Measurements from ENCODE around the gene PHLPP1.

Gene PHLPP1

DNA sequence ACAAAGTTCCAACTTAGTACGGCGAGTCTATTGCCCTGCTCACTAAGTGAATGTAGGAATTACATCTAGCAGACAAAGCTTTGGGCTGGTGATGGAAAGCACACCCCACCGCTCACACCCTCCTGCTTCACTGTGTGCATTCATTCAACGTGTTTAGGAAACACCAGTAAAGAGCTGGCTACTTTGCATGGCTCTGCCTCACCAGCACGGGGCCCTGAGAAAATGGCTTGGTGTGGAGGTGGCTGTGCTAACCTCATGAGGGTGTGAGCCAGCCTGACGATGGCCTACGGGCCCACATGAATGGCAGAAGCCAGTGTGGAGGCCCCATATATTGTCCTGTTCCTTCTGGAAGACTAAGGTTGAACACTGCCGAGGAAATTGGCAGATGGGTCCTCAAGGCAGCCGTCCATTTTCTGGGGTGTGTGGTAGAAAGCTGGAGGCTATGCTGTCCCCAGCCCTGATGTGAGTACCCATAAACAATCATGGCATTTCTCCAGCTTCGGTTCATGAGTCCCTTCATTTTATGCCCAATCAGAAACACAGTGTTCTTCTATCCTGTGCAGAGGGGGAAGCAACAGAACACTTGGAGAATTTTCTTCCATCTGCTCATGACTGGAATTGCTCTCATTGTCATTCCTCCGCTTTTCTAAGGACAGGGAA lies 269.4 kb downstream of the PHLPP1 start:
- Histone ChIP-seq H3K9me3 (ENCODE audit: severe bottlenecking) (no peaks in the 10 kb centered on the region), H3K27ac (ENCODE audit: poor library complexity, severe bottlenecking) (no peak overlapping the region), H3K4me3 (ENCODE audit: severe bottlenecking) (no peak overlapping the region), H3K27me3 (ENCODE audit: insufficient read depth, poor library complexity, severe bottlenecking) (no peaks in the 10 kb centered on the region), H3K36me3 (ENCODE audit: low read depth) (peaks cover under 1% of the 10 kb centered on the region), H3K4me1 (ENCODE audit: insufficient read depth, poor library complexity, severe bottlenecking) (no peaks in the 10 kb centered on the region)
- DNase-seq (ENCODE audit: low spot score) (no peak), ATAC-seq (ENCODE audit: low read depth) (no peak)
- TF ChIP-seq, protein P1, sequence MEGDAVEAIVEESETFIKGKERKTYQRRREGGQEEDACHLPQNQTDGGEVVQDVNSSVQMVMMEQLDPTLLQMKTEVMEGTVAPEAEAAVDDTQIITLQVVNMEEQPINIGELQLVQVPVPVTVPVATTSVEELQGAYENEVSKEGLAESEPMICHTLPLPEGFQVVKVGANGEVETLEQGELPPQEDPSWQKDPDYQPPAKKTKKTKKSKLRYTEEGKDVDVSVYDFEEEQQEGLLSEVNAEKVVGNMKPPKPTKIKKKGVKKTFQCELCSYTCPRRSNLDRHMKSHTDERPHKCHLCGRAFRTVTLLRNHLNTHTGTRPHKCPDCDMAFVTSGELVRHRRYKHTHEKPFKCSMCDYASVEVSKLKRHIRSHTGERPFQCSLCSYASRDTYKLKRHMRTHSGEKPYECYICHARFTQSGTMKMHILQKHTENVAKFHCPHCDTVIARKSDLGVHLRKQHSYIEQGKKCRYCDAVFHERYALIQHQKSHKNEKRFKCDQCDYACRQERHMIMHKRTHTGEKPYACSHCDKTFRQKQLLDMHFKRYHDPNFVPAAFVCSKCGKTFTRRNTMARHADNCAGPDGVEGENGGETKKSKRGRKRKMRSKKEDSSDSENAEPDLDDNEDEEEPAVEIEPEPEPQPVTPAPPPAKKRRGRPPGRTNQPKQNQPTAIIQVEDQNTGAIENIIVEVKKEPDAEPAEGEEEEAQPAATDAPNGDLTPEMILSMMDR (IDR thresholded peaks at IDR 0.05; ENCODE audit: poor library complexity, severe bottlenecking): no peak

DNA sequence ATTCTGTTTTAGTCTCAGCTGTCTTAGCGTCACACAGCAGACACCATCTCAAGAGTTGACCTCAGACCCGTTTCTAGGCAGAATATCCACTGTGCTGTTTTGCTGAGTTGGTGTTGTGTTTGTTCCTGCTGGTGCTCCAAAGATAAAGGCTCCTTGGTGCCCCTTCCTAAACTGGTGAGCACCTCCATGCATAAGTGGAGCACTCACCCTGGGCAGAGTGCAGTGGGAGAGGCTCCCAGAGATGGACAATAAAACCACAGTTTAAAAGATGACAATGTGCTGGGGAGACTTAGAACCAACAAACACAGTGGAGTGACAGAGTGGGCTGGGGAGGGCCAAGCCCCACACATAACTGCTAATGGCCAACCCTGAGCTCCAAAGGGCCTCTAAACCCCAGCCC lies 271.1 kb downstream of the PHLPP1 start:
- Histone ChIP-seq H3K9me3 (ENCODE audit: severe bottlenecking) (no peaks in the 10 kb centered on the region), H3K36me3 (ENCODE audit: low read depth) (no peaks in the 10 kb centered on the region), H3K27ac (ENCODE audit: poor library complexity, severe bottlenecking) (no peak overlapping the region), H3K4me3 (ENCODE audit: severe bottlenecking) (no peak overlapping the region), H3K4me1 (ENCODE audit: insufficient read depth, poor library complexity, severe bottlenecking) (no peaks in the 10 kb centered on the region), H3K27me3 (ENCODE audit: insufficient read depth, poor library complexity, severe bottlenecking) (no peaks in the 10 kb centered on the region)
- ATAC-seq (ENCODE audit: low read depth) (no peak), DNase-seq (ENCODE audit: low spot score) (no peak)
- TF ChIP-seq, protein P1 (IDR thresholded peaks at IDR 0.05; ENCODE audit: poor library complexity, severe bottlenecking): no peak

DNA sequence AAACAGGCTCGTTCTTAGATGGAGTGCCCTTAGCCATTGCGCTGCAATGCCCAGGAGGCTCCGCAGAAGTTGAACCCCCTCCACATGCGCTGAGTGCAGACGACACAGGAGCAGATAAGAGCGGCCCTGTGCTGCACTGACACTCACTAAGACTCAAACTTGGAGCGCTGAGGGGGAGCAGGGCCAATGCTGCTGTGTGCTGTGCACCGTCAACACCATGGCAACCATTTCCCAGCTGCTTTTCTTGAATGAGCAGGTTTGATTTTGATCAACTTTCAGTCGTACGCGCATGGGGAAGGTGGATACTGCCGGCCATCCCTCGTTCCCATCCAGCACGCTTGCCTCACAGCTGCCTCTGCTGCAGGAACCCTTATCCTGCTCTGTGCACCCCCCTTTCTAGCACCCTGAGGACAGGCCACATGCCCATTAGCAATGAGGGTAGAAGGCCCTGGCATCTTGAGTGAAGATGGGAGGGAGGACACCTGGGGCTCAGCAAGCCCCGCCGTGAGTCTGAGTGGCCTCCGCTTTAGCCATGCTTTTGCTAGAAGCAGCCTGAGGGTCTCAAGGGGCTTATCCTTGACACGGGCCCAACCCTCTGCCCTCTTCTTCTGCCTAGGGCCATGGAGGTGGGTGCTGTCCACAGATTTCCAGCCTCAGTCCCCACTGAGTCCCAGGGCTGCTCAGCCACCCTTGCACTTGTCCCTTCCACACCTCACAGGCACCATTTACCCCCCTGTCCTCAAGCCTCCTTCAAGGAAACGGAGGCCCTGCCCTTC lies 271.9 kb downstream of the PHLPP1 start:
- TF ChIP-seq, protein P1 (IDR thresholded peaks at IDR 0.05; ENCODE audit: poor library complexity, severe bottlenecking): no peak
- Histone ChIP-seq H3K4me3 (ENCODE audit: severe bottlenecking) (no peak overlapping the region), H3K27me3 (ENCODE audit: insufficient read depth, poor library complexity, severe bottlenecking) (no peaks in the 10 kb centered on the region), H3K9me3 (ENCODE audit: severe bottlenecking) (no peaks in the 10 kb centered on the region), H3K4me1 (ENCODE audit: insufficient read depth, poor library complexity, severe bottlenecking) (no peaks in the 10 kb centered on the region), H3K36me3 (ENCODE audit: low read depth) (no peaks in the 10 kb centered on the region), H3K27ac (ENCODE audit: poor library complexity, severe bottlenecking) (no peak overlapping the region)
- DNase-seq (ENCODE audit: low spot score) (no peak), ATAC-seq (ENCODE audit: low read depth) (peak; percentile 12; the same call in 1 of the 3 replicates)

DNA sequence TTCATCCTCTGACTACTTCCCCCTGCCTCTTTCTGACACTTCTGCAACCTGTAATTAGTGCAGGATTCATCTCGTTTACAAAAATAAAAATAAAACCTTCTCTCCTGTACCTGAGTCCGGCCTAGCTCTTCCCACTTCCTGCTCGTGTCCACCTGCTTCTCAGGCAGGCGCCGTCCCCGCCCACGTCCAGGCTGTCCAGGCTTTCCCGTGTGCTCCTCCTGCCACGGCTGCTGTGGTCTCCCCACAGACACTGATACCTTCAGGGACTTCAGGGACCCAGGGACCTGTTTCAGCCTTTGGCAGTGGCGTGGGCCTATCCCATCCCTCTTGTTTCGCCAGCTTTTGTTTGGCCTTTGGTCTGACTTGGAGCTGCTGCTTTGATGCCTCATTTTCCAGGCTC lies 272.5 kb downstream of the PHLPP1 start:
- no peak overlapping the region for H3K27ac ChIP-seq (ENCODE audit: poor library complexity, severe bottlenecking)
- no peaks in the 10 kb centered on the region for H3K9me3 ChIP-seq (ENCODE audit: severe bottlenecking)
- no peaks in the 10 kb centered on the region for H3K4me1 ChIP-seq (ENCODE audit: insufficient read depth, poor library complexity, severe bottlenecking)
- no peak for DNase-seq (ENCODE audit: low spot score)
- H3K27me3 ChIP-seq (ENCODE audit: insufficient read depth, poor library complexity, severe bottlenecking): no peaks in the 10 kb centered on the region
- H3K4me3 ChIP-seq (ENCODE audit: severe bottlenecking): no peak overlapping the region
- ATAC-seq (ENCODE audit: low read depth): no peak
- H3K36me3 ChIP-seq (ENCODE audit: low read depth): no peaks in the 10 kb centered on the region
- TF ChIP-seq, protein P1 (IDR thresholded peaks at IDR 0.05; ENCODE audit: poor library complexity, severe bottlenecking): no peak

DNA sequence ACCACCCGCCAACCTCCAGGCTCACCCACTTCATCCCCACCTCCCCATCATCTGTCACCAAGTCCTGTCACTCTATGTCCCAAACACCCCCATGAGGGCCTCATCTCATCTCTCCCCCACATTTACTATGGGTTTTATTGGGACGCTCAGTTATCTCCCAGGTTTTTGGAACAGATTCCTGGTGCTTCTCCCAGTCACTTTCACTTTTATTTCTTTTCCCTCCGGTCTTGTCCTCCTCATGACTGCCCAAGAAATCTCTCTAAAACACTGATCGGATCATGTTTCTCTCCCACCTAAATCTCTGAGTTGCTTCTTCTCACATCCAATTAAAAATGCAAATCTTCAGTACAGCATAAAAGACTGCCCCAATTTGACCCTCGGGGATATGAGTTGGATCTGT lies 273.1 kb downstream of the PHLPP1 start:
- H3K27me3 ChIP-seq (ENCODE audit: insufficient read depth, poor library complexity, severe bottlenecking): no peaks in the 10 kb centered on the region
- no peak overlapping the region for H3K27ac ChIP-seq (ENCODE audit: poor library complexity, severe bottlenecking)
- no peak for DNase-seq (ENCODE audit: low spot score)
- no peak overlapping the region for H3K4me3 ChIP-seq (ENCODE audit: severe bottlenecking)
- TF ChIP-seq, protein P1 (IDR thresholded peaks at IDR 0.05; ENCODE audit: poor library complexity, severe bottlenecking): no peak
- H3K9me3 ChIP-seq (ENCODE audit: severe bottlenecking): no peaks in the 10 kb centered on the region
- no peaks in the 10 kb centered on the region for H3K4me1 ChIP-seq (ENCODE audit: insufficient read depth, poor library complexity, severe bottlenecking)
- ATAC-seq (ENCODE audit: low read depth): no peak
- H3K36me3 ChIP-seq (ENCODE audit: low read depth): no peaks in the 10 kb centered on the region
